HG02981 (cell line): ENCODE results near the gene UBXN6.

Experiments
- ATAC-seq: cut with Tn5 transposase; IDR thresholded peaks from one replicate; pipeline ENCODE4 v1.9.1; 2021; ENCODE audit warnings: mild to moderate bottlenecking, moderate library complexity; ENCODE audit not compliant: unreplicated experiment

The UBXN6 gene

GRCh38 chr19:4493929-4494690 lies 36.5 kb upstream of the UBXN6 start:
- no peak for ATAC-seq

GRCh38 chr19:4493104-4493928 lies 35.7 kb upstream of the UBXN6 start:
- ATAC-seq: no peak

- ATAC-seq: no peak
Observed at GRCh38 chr19:4492337-4493103, 34.9 kb upstream of the UBXN6 start.

GRCh38 chr19:4491446-4491845 lies 33.9 kb upstream of the UBXN6 start:
- ATAC-seq: no peak

- ATAC-seq: no peak
Observed at GRCh38 chr19:4488496-4488895, 30.9 kb upstream of the UBXN6 start.

- no peak for ATAC-seq
Observed at GRCh38 chr19:4487572-4487971, 30.0 kb upstream of the UBXN6 start.

- ATAC-seq: no peak
Observed at GRCh38 chr19:4483385-4483784, 25.8 kb upstream of the UBXN6 start.

GRCh38 chr19:4482721-4483364 lies 25.2 kb upstream of the UBXN6 start:
- no peak for ATAC-seq

GRCh38 chr19:4477034-4477801 lies 19.6 kb upstream of the UBXN6 start:
- ATAC-seq: no peak

GRCh38 chr19:4474514-4475022 lies 17.0 kb upstream of the UBXN6 start:
- ATAC-seq: no peak

GRCh38 chr19:4473763-4474513 lies 16.3 kb upstream of the UBXN6 start:
- no peak for ATAC-seq

GRCh38 chr19:4473011-4473762 lies 15.6 kb upstream of the UBXN6 start:
- no peak for ATAC-seq

GRCh38 chr19:4472174-4472974 lies 14.8 kb upstream of the UBXN6 start, which contains the start of gene HDGFL2:
HDGFL2 (plus strand) TSS chr19:4472297; CDS start chr19:4472351, 54 bp downstream.
- no peak for ATAC-seq

- ATAC-seq: peak; percentile 80
Observed at GRCh38 chr19:4471403-4472173, 14.0 kb upstream of the UBXN6 start.

- no peak for ATAC-seq
Observed at GRCh38 chr19:4467835-4468234, 10.2 kb upstream of the UBXN6 start.

- no peak for ATAC-seq
Observed at GRCh38 chr19:4464815-4465581, 7.4 kb upstream of the UBXN6 start.
